ENCODE results near the gene SNAP25.

SNAP25 gene

GRCh38 chr20:10216146-10216791 lies 2.4 kb upstream of the SNAP25 start:
- DNase-seq (ENCODE audit: low spot score) = no peak

- DNase-seq (ENCODE audit: low spot score) = peak; percentile 70
Observed at GRCh38 chr20:10217721-10218410, 764 bp upstream of the SNAP25 start.

- peak; percentile 71 for DNase-seq (ENCODE audit: low spot score)
Observed at GRCh38 chr20:10219452-10219791, 792 bp downstream of the SNAP25 start.

GRCh38 chr20:10219993-10220750 lies 1.5 kb downstream of the SNAP25 start:
- DNase-seq (ENCODE audit: low spot score) = no peak

- DNase-seq (ENCODE audit: low spot score) = no peak
Observed at GRCh38 chr20:10221021-10221420, 2.4 kb downstream of the SNAP25 start.

- DNase-seq (ENCODE audit: low spot score) = no peak
Observed at GRCh38 chr20:10225439-10226060, 6.9 kb downstream of the SNAP25 start.

- no peak for DNase-seq (ENCODE audit: low spot score)
Observed at GRCh38 chr20:10228330-10228729, 9.7 kb downstream of the SNAP25 start.

- DNase-seq (ENCODE audit: low spot score) = no peak
Observed at GRCh38 chr20:10231290-10231689, 12.7 kb downstream of the SNAP25 start.

GRCh38 chr20:10236540-10237533 lies 18.2 kb downstream of the SNAP25 start:
- no peak for DNase-seq (ENCODE audit: low spot score)

GRCh38 chr20:10239954-10240353 lies 21.3 kb downstream of the SNAP25 start:
- DNase-seq (ENCODE audit: low spot score) = no peak

- DNase-seq (ENCODE audit: low spot score) = no peak
Observed at GRCh38 chr20:10240655-10241054, 22.0 kb downstream of the SNAP25 start.

- DNase-seq (ENCODE audit: low spot score) = no peak
Observed at GRCh38 chr20:10242166-10242565, 23.5 kb downstream of the SNAP25 start.

GRCh38 chr20:10247440-10247839 lies 28.8 kb downstream of the SNAP25 start:
- peak; percentile 43 for DNase-seq (ENCODE audit: low spot score)

GRCh38 chr20:10249048-10249770 lies 30.6 kb downstream of the SNAP25 start:
- DNase-seq (ENCODE audit: low spot score) = no peak

- no peak for DNase-seq (ENCODE audit: low spot score)
Observed at GRCh38 chr20:10249822-10250221, 31.2 kb downstream of the SNAP25 start.

- DNase-seq (ENCODE audit: low spot score) = no peak
Observed at GRCh38 chr20:10250902-10251301, 32.3 kb downstream of the SNAP25 start.

GRCh38 chr20:10253780-10254179 lies 35.1 kb downstream of the SNAP25 start:
- DNase-seq (ENCODE audit: low spot score) = no peak

GRCh38 chr20:10255846-10256245 lies 37.2 kb downstream of the SNAP25 start:
- DNase-seq (ENCODE audit: low spot score) = no peak

- no peak for DNase-seq (ENCODE audit: low spot score)
Observed at GRCh38 chr20:10259166-10259565, 40.5 kb downstream of the SNAP25 start.

GRCh38 chr20:10260316-10260715 lies 41.7 kb downstream of the SNAP25 start:
- no peak for DNase-seq (ENCODE audit: low spot score)

GRCh38 chr20:10261702-10262101 lies 43.1 kb downstream of the SNAP25 start:
- no peak for DNase-seq (ENCODE audit: low spot score)
